Muscle layer of duodenum (tissue), 2 donors: ENCODE data around the gene SURF2.

Source experiments
- H3K27ac ChIP-seq: one replicate; pipeline ENCODE4 v1.7.0; 2013; ENCODE audit warnings: mild to moderate bottlenecking, low read length
- H3K27me3 ChIP-seq: one replicate; pipeline ENCODE4 v1.7.0; 2013; ENCODE audit warnings: low read depth, mild to moderate bottlenecking, control low read depth, low read length
- H3K36me3 ChIP-seq, 2 donors: one replicate each; pipeline ENCODE4 v1.7.0; 2013; ENCODE audit warnings: low read length in 2 of 2, control low read depth in 1 of 2, mild to moderate bottlenecking in 1 of 2; ENCODE audit not compliant: insufficient read depth in 2 of 2, control insufficient read depth in 1 of 2
- H3K4me1 ChIP-seq, 2 donors: one replicate each; pipeline ENCODE4 v1.7.0; 2013; ENCODE audit warnings: low read length in 2 of 2, mild to moderate bottlenecking in 2 of 2, control low read depth in 1 of 2, moderate library complexity in 1 of 2; ENCODE audit not compliant: insufficient read depth in 2 of 2, control insufficient read depth in 1 of 2
- H3K4me3 ChIP-seq, 2 donors: one replicate each; pipeline ENCODE4 v1.7.0; 2013; ENCODE audit warnings: low read length in 2 of 2, low read depth in 1 of 2, mild to moderate bottlenecking in 1 of 2
- H3K9me3 ChIP-seq, 2 donors: one replicate each; pipeline ENCODE4 v1.7.0; 2013; ENCODE audit warnings: low read length in 2 of 2, control low read depth in 1 of 2, mild to moderate bottlenecking in 1 of 2; ENCODE audit not compliant: control insufficient read depth in 1 of 2
- donor health status: healthy.

The SURF2 gene

GRCh38 chr9:133347985-133348717, 8.2 kb upstream of the SURF2 start, which contains the start of the genes MED22 and RPL7A:
TSS of gene MED22 (minus strand) at chr9:133348131. CDS start at chr9:133346662, 1,469 bp downstream.
TSS of gene RPL7A (plus strand) at chr9:133348218. CDS start at chr9:133348244, 26 bp downstream.
- H3K27me3 ChIP-seq = no peaks in the 10 kb centered on the region
- H3K36me3 ChIP-seq = peaks cover 57 to 64% of the 10 kb centered on the region in 2 donors
- H3K4me3 ChIP-seq = peak within 1 kb of the TSS; percentile 87 to 89
- H3K27ac ChIP-seq = peak within 1 kb of the TSS; percentile 43
- H3K9me3 ChIP-seq = no peaks in the 10 kb centered on the region
- H3K4me1 ChIP-seq = peaks cover 13 to 26% of the 10 kb centered on the region in 2 donors

DNA sequence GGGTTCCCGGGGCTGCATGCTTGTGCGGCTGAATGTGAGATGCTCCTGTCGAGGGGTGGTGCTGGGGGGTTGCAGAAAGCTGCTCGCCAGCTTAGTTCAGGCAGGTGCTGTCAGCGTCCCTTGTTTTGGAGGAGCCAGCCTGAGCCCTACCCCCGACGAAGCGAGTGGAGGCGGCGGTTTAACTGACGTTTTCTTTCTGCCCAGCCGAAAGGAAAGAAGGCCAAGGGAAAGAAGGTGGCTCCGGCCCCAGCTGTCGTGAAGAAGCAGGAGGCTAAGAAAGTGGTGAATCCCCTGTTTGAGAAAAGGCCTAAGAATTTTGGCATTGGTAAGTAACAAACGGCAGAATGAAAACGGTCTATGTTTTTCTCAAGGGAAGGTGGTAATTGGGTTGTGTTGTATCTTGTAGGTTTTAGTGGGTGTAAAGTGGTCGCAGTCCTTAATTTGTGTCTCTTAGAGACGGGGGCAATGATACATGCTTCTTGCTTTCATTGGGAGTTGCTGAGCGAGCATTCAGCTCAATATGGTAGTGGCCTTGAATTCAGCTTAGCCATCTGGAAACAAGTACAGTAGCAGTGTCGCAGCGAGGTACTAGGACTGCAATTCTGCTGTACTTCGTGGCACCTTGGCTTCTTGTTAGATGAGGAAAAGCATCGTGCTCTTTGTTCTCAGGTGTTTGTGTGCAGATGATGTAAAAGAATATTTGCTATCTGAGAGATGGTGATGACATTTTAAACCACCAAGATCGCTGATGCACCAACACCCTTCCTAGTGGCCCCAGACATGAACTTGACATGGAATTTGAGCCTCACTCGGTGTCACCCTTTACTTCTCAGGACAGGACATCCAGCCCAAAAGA, 7.4 kb upstream of the SURF2 start:
- Histone ChIP-seq H3K36me3 (peaks cover 51 to 63% of the 10 kb centered on the region in 2 donors), H3K27me3 (no peaks in the 10 kb centered on the region), H3K9me3 (no peaks in the 10 kb centered on the region), H3K4me3 (peak overlapping the region; percentile 87 to 89), H3K4me1 (peaks cover 13 to 26% of the 10 kb centered on the region in 2 donors), H3K27ac (peak overlapping the region; percentile 43)

- no peaks in the 10 kb centered on the region for H3K27me3 ChIP-seq
- H3K4me3 ChIP-seq = no peak overlapping the region
- H3K27ac ChIP-seq = no peak overlapping the region
- H3K4me1 ChIP-seq = peaks cover 13 to 33% of the 10 kb centered on the region in 2 donors
- H3K36me3 ChIP-seq = peaks cover 43 to 52% of the 10 kb centered on the region in 2 donors
- H3K9me3 ChIP-seq = no peaks in the 10 kb centered on the region
Observed at GRCh38 chr9:133349965-133350616, 6.3 kb upstream of the SURF2 start.

GRCh38 chr9:133351526-133351907, 4.8 kb upstream of the SURF2 start:
- H3K27ac ChIP-seq = no peak overlapping the region
- H3K9me3 ChIP-seq = no peaks in the 10 kb centered on the region
- H3K27me3 ChIP-seq = no peaks in the 10 kb centered on the region
- no peak overlapping the region for H3K4me3 ChIP-seq
- H3K4me1 ChIP-seq = peaks cover 14 to 35% of the 10 kb centered on the region in 2 donors
- H3K36me3 ChIP-seq = peaks cover 38 to 48% of the 10 kb centered on the region in 2 donors

DNA sequence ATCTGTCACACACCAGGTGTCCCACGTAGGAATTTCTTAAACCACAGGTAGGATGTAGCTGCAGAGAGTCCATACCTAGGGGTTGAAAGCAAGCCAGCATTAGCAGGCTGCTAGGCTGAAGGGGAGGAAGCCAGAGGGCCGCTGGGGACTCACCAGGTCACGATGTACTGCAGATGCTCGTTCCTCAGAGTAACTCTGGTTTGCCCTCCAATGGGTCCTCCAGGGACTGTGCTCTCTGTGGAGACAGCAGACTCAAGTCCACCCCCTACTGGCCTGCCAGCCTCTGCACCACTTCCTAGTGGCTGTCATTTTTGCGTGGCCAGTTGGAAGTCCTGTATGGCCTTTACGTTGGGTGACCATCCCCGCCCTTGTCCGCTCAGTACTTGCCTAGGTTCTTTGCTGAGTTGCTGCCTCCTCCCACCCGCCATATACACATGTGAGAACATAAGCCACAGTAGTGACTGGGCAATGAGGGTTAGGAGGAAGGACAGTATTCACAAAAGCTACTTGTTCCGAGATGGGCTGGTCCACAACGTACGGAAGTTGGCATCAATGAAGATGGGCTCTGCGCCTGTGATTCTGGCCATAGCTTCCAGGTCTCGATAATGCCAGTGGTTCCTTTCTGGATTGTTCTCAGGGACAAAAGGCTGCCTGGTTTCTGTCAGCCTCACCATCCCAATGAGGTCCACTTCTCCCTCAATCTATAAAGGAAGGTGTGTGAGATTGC, 4.3 kb upstream of the SURF2 start:
- Histone ChIP-seq H3K27me3 (no peaks in the 10 kb centered on the region), H3K27ac (no peak overlapping the region), H3K36me3 (peaks cover 38 to 48% of the 10 kb centered on the region in 2 donors), H3K4me1 (peaks cover 11 to 36% of the 10 kb centered on the region in 2 donors), H3K4me3 (no peak overlapping the region), H3K9me3 (no peaks in the 10 kb centered on the region)

DNA sequence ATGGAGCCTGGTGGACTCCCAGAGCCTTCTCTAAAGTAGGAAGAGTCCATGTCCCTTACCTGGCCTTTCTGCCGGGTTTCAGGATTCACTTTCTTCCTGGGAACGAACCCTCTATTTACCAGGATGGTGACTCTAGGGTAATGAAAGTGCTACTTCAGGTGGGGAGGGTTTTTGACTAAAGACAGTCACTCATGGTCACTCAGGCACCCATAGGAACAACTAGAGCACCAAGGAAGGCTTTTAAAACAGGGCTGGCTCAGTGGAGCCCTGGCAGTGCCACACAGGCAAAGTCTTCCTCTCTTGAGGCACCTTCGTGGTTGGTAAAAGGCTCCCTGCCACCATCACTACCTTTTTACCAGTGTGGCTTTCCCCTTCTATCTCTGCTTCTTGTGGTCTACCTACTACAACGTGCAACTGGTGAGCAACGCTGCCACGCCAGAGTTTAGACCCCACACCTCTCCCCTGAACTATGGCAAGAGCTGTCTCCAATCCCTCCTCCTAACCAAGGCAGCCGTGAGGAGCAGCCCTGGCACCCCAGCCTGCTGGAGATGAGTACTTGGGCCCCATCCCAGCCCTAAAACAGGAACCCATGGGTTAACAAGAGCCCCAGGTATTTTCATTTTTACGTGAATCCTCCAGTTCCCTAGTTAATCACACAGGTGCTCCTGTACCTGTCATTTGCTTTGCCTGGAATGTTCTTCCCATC, 3.6 kb upstream of the SURF2 start:
- H3K27ac ChIP-seq = no peak overlapping the region
- no peaks in the 10 kb centered on the region for H3K27me3 ChIP-seq
- peaks cover 18 to 43% of the 10 kb centered on the region in 2 donors for H3K4me1 ChIP-seq
- H3K9me3 ChIP-seq = no peaks in the 10 kb centered on the region
- H3K36me3 ChIP-seq = peaks cover 38 to 48% of the 10 kb centered on the region in 2 donors
- no peak overlapping the region for H3K4me3 ChIP-seq

DNA sequence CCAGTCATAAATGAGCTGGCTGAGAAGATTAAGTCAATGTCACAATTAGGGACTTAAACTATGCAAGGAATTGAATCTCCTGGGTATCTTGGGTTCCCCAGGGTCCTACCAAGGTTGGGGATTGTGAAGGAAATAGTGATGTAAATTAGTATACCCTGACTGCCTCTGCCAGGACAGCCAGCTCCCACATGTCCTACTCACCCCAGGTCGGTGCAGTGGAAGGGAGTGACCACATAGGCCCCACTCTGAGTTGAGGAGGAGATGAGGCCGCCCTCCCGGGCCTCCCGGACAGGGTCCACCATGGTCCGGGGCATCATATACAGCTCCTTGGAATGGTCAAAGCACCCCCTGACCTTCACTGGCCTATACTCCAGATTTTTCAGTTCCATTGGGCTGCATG, 2.8 kb upstream of the SURF2 start:
- Histone ChIP-seq H3K36me3 (peaks cover 38 to 48% of the 10 kb centered on the region in 2 donors), H3K4me1 (peaks cover 19 to 46% of the 10 kb centered on the region in 2 donors), H3K27ac (no peak overlapping the region), H3K27me3 (no peaks in the 10 kb centered on the region), H3K4me3 (no peak overlapping the region), H3K9me3 (no peaks in the 10 kb centered on the region)

GRCh38 chr9:133354766-133355165, 1.6 kb upstream of the SURF2 start:
- Histone ChIP-seq H3K4me1 (peaks cover 12 to 39% of the 10 kb centered on the region in 2 donors), H3K9me3 (no peaks in the 10 kb centered on the region), H3K4me3 (no peak overlapping the region), H3K36me3 (peaks cover 32 to 48% of the 10 kb centered on the region in 2 donors), H3K27me3 (no peaks in the 10 kb centered on the region), H3K27ac (no peak overlapping the region)

DNA sequence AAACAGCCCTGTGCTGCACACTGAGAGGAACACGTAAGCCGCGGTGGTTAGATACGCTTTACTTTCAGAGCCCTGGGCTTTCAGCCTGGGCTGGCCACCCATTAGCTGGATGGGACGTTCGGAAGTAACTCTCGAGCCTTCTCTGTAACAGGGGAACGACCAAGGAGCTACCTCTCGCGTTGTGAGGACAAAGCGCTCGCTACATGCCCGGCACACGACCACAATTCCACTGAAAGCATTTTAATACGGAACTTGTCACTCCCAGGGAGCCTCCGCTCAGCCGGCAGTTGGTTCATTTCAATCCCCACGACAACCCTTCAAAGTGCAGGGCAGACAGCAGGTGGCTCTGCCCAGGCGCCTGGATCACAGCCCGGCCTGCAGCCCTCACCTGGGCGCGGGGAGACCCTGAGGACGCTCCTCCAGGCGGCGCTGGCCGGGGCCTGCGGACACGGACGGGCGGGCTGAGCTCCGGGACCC, 431 bp upstream of the SURF2 start:
- peaks cover 30 to 40% of the 10 kb centered on the region in 2 donors for H3K36me3 ChIP-seq
- H3K27ac ChIP-seq = peak overlapping the region; percentile 1
- peak overlapping the region; percentile 60 to 82 for H3K4me3 ChIP-seq
- H3K27me3 ChIP-seq = no peaks in the 10 kb centered on the region
- H3K9me3 ChIP-seq = no peaks in the 10 kb centered on the region
- peaks cover 12 to 38% of the 10 kb centered on the region in 2 donors for H3K4me1 ChIP-seq

GRCh38 chr9:133357656-133358055, 1.3 kb downstream of the SURF2 start:
- Histone ChIP-seq H3K4me3 (peak overlapping the region in 1 of 2 donors; percentile 82), H3K36me3 (peaks cover 29 to 40% of the 10 kb centered on the region in 2 donors)

More at GRCh38 chr9:133357656-133358055, 1.3 kb downstream of the SURF2 start:
- H3K9me3 ChIP-seq = no peaks in the 10 kb centered on the region
- H3K27me3 ChIP-seq = no peaks in the 10 kb centered on the region
- H3K4me1 ChIP-seq = peaks cover 12 to 38% of the 10 kb centered on the region in 2 donors
- H3K27ac ChIP-seq = no peak overlapping the region
